Epithelial cell of proximal tubule (primary cell): ENCODE results near the gene ASIC4. TPM values are rescaled to one million over a fixed set of nuclear protein-coding genes. Genes with fewer than 3 reads are reported as not detected.

Experiments
- DNase-seq: peaks from one replicate; pipeline ENCODE4 v3.0.0-alpha.2; 2011; ENCODE audit warnings: low read depth
- H3K4me3 ChIP-seq: 2 replicates; pipeline ENCODE4 v1.5.1; 2011; ENCODE audit warnings: low read depth, mild to moderate bottlenecking, low read length
- total RNA-seq: library from RNA; depleted of rRNA; stranded (reverse); fragments of >200 nt; gene quantifications from 2 replicates; pipeline ENCODE4 v1.2.3, GENCODE V29; 2015
- TF ChIP-seq, protein P1 (sequence below): conservative IDR thresholded peaks from 2 replicates; pipeline ENCODE4 v1.5.1; 2012; ENCODE audit warnings: low read depth, mild to moderate bottlenecking, low read length

The ASIC4 gene
- total RNA-seq, 1 donor from 2014 or later: not detected

DNA sequence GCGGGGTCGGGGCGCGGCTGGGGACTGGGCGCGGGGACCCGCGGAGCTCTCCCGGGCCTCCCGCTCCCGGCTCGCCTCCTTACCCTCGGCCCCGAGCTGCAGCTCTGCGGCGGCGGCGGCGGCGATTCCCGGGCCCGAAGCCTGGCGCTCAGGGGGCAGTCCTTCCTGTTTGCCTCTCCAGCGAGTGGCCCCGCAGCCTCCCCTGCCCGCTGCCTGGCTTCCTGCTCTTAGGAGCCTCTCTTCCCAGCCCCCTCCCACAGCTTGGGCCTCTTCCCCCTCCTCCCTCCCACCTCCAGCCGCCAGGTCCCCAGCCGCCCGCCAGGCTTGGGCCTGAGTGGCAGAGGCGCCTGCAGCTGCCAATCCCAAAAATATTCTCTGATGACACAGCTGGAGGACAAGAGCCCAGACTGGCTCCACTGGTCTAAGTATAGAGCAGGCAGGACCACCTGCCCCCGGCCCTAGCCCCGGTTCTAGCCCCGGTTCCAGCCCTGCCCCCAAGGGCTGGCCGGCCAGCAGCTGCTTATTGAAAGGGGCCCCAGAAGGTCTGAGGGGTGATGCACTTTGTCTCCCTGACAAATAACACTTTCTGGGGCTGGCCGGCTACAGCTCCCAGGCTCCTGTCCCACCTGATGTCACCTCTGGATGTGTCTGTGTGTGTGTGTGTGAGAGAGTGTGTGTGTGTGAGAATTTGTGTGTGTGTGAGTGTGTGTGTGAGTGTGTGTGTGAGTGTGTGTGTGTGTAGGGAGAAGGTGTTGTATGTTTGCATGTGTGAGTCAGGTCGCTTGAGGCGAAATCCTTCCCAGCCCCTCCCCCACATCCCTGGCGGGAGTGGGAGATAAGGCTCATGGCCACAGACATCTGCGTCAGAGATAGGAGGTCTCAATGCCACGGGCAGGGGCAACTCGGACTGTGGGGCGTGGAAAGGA lies 57.3 kb downstream of the ASIC4 start, which contains the start of gene OBSL1:
Gene OBSL1 (minus strand): TSS at position 229 of the 926 bp plus-strand sequence. CDS start 307 bp downstream, outside the sequence.
- H3K4me3 ChIP-seq: peak within 1 kb of the TSS; percentile 70
- TF ChIP-seq, protein P1, sequence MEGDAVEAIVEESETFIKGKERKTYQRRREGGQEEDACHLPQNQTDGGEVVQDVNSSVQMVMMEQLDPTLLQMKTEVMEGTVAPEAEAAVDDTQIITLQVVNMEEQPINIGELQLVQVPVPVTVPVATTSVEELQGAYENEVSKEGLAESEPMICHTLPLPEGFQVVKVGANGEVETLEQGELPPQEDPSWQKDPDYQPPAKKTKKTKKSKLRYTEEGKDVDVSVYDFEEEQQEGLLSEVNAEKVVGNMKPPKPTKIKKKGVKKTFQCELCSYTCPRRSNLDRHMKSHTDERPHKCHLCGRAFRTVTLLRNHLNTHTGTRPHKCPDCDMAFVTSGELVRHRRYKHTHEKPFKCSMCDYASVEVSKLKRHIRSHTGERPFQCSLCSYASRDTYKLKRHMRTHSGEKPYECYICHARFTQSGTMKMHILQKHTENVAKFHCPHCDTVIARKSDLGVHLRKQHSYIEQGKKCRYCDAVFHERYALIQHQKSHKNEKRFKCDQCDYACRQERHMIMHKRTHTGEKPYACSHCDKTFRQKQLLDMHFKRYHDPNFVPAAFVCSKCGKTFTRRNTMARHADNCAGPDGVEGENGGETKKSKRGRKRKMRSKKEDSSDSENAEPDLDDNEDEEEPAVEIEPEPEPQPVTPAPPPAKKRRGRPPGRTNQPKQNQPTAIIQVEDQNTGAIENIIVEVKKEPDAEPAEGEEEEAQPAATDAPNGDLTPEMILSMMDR: no peak
- no peak for DNase-seq

GRCh38 chr2:219572237-219573001 lies 58.1 kb downstream of the ASIC4 start, which contains the start of gene INHA:
Gene INHA (plus strand): TSS chr2:219572310. CDS start chr2:219572375, 65 bp downstream.
- H3K4me3 ChIP-seq: peak within 1 kb of the TSS; percentile 70
- no peak for DNase-seq
- TF ChIP-seq, protein P1: no peak

- no peak for DNase-seq
- TF ChIP-seq, protein P1: no peak
- no peak overlapping the region for H3K4me3 ChIP-seq
These were observed 58.9 kb downstream of the ASIC4 start for GRCh38 chr2:219573166-219573565.

GRCh38 chr2:219574484-219575311 lies 60.4 kb downstream of the ASIC4 start:
- TF ChIP-seq, protein P1: no peak
- DNase-seq: no peak
- no peak overlapping the region for H3K4me3 ChIP-seq

DNA sequence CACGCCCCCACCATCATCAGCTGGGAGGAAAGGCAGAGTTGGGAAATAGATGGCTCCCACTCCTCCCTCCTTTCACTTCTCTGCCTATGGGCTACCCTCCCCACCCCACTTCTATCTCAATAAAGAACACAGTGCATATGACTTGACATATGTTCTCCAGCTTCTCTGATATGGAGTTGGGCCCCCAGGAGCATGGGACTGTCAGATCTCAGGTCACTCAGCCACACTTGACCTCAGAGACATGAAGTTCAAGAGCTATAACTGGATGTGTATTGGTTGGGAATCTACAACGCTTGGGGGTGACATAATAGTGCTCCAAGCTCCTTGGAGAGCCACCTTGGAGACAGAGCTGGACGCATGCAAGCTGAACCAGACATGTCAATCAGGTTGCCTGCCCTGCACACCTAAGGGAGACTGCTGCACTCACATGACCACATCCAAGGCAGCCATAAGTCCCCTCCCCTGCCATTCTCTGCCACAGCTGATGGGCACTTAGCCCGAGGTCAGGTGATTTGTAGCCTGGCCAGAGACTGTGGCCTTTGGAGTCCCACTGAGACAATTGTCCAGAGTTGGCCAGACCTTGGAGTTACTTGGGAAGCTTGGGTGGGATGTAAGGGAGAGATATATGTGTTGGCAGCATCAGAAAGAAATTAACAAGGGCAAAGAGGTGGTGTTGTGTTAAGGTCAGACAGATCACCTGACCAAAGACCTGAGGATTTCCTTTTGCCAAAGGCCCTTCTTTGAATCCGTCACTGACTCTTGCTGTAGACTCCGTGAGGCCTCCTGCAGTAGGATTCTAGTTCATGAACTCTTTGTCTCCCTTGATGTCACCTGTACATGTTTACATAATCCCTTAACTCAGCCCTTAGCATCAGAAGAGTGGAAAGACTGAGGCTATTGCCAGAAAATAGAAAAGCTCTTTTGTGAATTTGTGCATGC lies 61.6 kb downstream of the ASIC4 start:
- DNase-seq: no peak
- TF ChIP-seq, protein P1: no peak
- H3K4me3 ChIP-seq: no peak overlapping the region
